SK-N-SH (cell line): ENCODE results near the gene CEL. TPM values are rescaled to one million over a fixed set of nuclear protein-coding genes. Genes with fewer than 3 reads are reported as not detected.

Source experiments
- CTCF ChIA-PET: fragments of 300-600, 350-600 bp; formaldehyde crosslinking; extraction: SDS; loops from one replicate; lab custom pipeline; 2021; lab: Yijun Ruan, JAX
- POLR2A ChIA-PET: fragments of 350-600 bp; sonication (Branson Sonifier 250); formaldehyde crosslinking; extraction: SDS; loops from one replicate; lab custom pipeline; 2020; ENCODE audit warnings: antibody characterized with exemption, inconsistent platforms; lab: Yijun Ruan, JAX
- DNase-seq: peaks from one replicate; pipeline ENCODE4 v3.0.0; 2012
- H2AFZ ChIP-seq: fragments of 200-600 bp; sonication (generic); 2 replicates; pipeline ENCODE4 v1.8.1; 2016; ENCODE audit warnings: antibody characterized with exemption, mild to moderate bottlenecking, low read depth
- H3F3A ChIP-seq: fragments of 200-600 bp; sonication (generic); replicated peaks from 2 replicates; pipeline ENCODE3; 2016; ENCODE audit warnings: antibody characterized with exemption, mild to moderate bottlenecking; ENCODE audit not compliant: insufficient read depth
- H3K27ac ChIP-seq, 2 experiments: fragments of 200-500 bp in 1 of 2; fragments of 200-600 bp in 1 of 2; sonication (Bioruptor generic) in 1 of 2; sonication (generic), shearing (Covaris generic) in 1 of 2; 2 replicates each; pipeline versions ENCODE4 v1.5.1 to v1.6.1; 2014 to 2016; ENCODE audit warnings: low read depth in 2 of 2, inconsistent platforms in 1 of 2, low read length in 1 of 2, mild to moderate bottlenecking in 1 of 2, mixed read lengths in 1 of 2
- H3K27me3 ChIP-seq: fragments of 200-600 bp; sonication (generic), shearing (Covaris generic); 2 replicates; pipeline ENCODE4 v1.6.1; 2016; ENCODE audit warnings: mixed run types; ENCODE audit not compliant: insufficient read depth
- H3K36me3 ChIP-seq, 2 experiments: fragments of 200-500 bp in 1 of 2; fragments of 200-600 bp in 1 of 2; sonication (Bioruptor generic) in 1 of 2; sonication (generic) in 1 of 2; replicated peaks in 1 of 2; 2 replicates each; pipeline versions ENCODE3 to v1.5.1; 2014 to 2016; ENCODE audit warnings: low read length in 1 of 2, mild to moderate bottlenecking in 1 of 2; ENCODE audit not compliant: insufficient read depth in 2 of 2, control insufficient read depth in 1 of 2
- H3K4me1 ChIP-seq, 2 experiments: fragments of 200-500 bp in 1 of 2; fragments of 200-600 bp in 1 of 2; sonication (Bioruptor generic) in 1 of 2; sonication (generic), shearing (Covaris generic) in 1 of 2; 2 replicates each; pipeline versions ENCODE4 v1.5.1 to v1.6.1; 2014 to 2016; ENCODE audit warnings: low read depth in 1 of 2, low read length in 1 of 2, mixed run types in 1 of 2; ENCODE audit not compliant: insufficient read depth in 2 of 2, control insufficient read depth in 1 of 2
- H3K4me2 ChIP-seq: fragments of 200-600 bp; sonication (generic), shearing (Covaris generic); 2 replicates; pipeline ENCODE4 v1.6.1; 2017; ENCODE audit warnings: mixed run types
- H3K4me3 ChIP-seq, 2 experiments: fragments of 200-500 bp in 1 of 2; fragments of 200-600 bp in 1 of 2; sonication (Bioruptor generic) in 1 of 2; sonication (generic), shearing (Covaris generic) in 1 of 2; 2 replicates each; pipeline versions ENCODE4 v1.5.1 to v1.8.1; 2014 to 2016; ENCODE audit warnings: low read depth in 2 of 2, inconsistent platforms in 1 of 2, low read length in 1 of 2, mild to moderate bottlenecking in 1 of 2, mixed read lengths in 1 of 2, moderate library complexity in 1 of 2
- H3K79me2 ChIP-seq: fragments of 200-600 bp; sonication (generic); 2 replicates; pipeline ENCODE4 v1.8.1; 2017; ENCODE audit warnings: mild to moderate bottlenecking; ENCODE audit not compliant: insufficient read depth
- H3K9ac ChIP-seq: fragments of 200-600 bp; sonication (generic); 2 replicates; pipeline ENCODE4 v1.6.1; 2017; ENCODE audit warnings: mixed run types
- H3K9me2 ChIP-seq: fragments of 200-600 bp; sonication (generic); 2 replicates; pipeline ENCODE4 v1.6.1; 2017; ENCODE audit warnings: mixed run types
- H3K9me3 ChIP-seq: fragments of 200-600 bp; sonication (generic); 2 replicates; pipeline ENCODE4 v1.6.1; 2017; ENCODE audit warnings: mixed run types, mild to moderate bottlenecking, moderate library complexity
- H4K20me1 ChIP-seq: fragments of 200-600 bp; sonication (generic); 2 replicates; pipeline ENCODE4 v1.6.1; 2017; ENCODE audit warnings: mild to moderate bottlenecking, mixed run types; ENCODE audit not compliant: insufficient read depth
- CHD2 ChIP-seq: fragments of 150-350 bp; IDR thresholded peaks from 2 replicates; pipeline ENCODE4 v1.6.1; 2018; ENCODE audit warnings: low read length; ENCODE audit not compliant: partially characterized antibody
- ELF1 ChIP-seq: IDR thresholded peaks from 2 replicates; pipeline ENCODE4 v1.4.0; 2012
- EP300 ChIP-seq, 2 experiments: IDR thresholded peaks; 2 replicates each; pipeline versions ENCODE4 v1.4.0 to v1.6.1; 2012; ENCODE audit warnings: borderline replicate concordance in 1 of 2, low read depth in 1 of 2, low read length in 1 of 2
- EZH2phosphoT487 ChIP-seq: fragments of 200-600 bp; sonication (generic); IDR thresholded peaks from 2 replicates; pipeline ENCODE4 v1.6.1; 2017; ENCODE audit warnings: low read depth, mixed run types, mild to moderate bottlenecking, antibody characterized with exemption, moderate library complexity, borderline replicate concordance
- GABPA ChIP-seq: IDR thresholded peaks from 2 replicates; pipeline ENCODE4 v1.4.0; 2012; ENCODE audit warnings: low read depth, mild to moderate bottlenecking
- JUND ChIP-seq: IDR thresholded peaks from 2 replicates; pipeline ENCODE4 v1.4.0; 2012
- MEF2A ChIP-seq: IDR thresholded peaks from 2 replicates; pipeline ENCODE4 v1.4.0; 2012; ENCODE audit warnings: low read depth, borderline replicate concordance
- NRF1 ChIP-seq: IDR thresholded peaks from 2 replicates; pipeline ENCODE4 v1.6.1; 2012; ENCODE audit warnings: low read depth, mild to moderate bottlenecking, low read length
- RAD21 ChIP-seq: IDR thresholded peaks from 2 replicates; pipeline ENCODE4 v1.6.1; 2012; ENCODE audit warnings: mild to moderate bottlenecking, low read length
- YY1 ChIP-seq: IDR thresholded peaks from 2 replicates; pipeline ENCODE4 v1.4.0; 2012; ENCODE audit warnings: low read depth, mild to moderate bottlenecking
- WGBS: methylation state at CpG from one replicate; pipeline ENCODE4 v1.1.6; 2017; ENCODE audit warnings: low lambda C conversion rate; 5-methylcytosine and 5-hydroxymethylcytosine counted together
- polyA plus RNA-seq, 3 experiments: library from polyadenylated mRNA; depleted of rRNA; stranded (reverse); fragments of >200 nt; gene quantifications; 2 replicates each; pipeline ENCODE4 v1.2.3, GENCODE V29; 2012
- TF ChIP-seq, protein P1 (sequence below): fragments of 150-350 bp; IDR thresholded peaks from 2 replicates; pipeline ENCODE4 v1.6.1; 2017; ENCODE audit warnings: antibody characterized with exemption, low read length, low read depth, borderline replicate concordance
- TF ChIP-seq, protein P2 (sequence below): IDR thresholded peaks from 2 replicates; pipeline ENCODE4 v1.4.0; 2012; ENCODE audit warnings: low read depth, borderline replicate concordance
- TF ChIP-seq, protein P3 (sequence below): IDR thresholded peaks from 2 replicates; pipeline ENCODE4; 2012
- TF ChIP-seq, protein P4 (sequence below): IDR thresholded peaks from 2 replicates; pipeline ENCODE4 v1.4.0; 2012; ENCODE audit warnings: low read depth

CEL gene
- polyA plus RNA-seq, 1 of the 3 experiments (the other 2 are of a cell fraction), result 0.87 TPM

DNA sequence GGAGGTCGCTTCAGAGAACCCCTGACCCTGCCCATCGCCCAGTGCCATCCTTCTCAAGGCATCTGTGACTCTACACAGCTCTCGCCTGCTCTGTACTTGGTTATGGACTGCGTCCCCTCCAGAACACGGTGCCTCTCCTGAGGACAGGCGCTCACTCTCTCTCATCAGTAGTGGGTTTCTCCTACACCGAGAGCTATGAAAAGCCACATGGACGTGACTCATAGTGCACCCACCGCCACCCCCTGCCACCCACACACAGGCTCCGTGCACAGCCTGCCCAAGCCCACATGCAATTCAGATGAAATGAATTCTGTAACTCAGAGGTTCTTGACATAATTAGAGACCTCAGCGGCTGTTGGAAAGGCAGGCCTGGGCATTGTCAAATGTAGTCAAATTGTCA, 17.1 kb upstream of the CEL start:
- Histone ChIP-seq H3K4me2 (no peak overlapping the region), H3K9me3 (no peaks in the 10 kb centered on the region), H3K4me1 (no peaks in the 10 kb centered on the region), H4K20me1 (peaks cover 21% of the 10 kb centered on the region), H3F3A (no peaks in the 10 kb centered on the region), H3K9ac (no peak overlapping the region), H3K79me2 (peaks cover 24% of the 10 kb centered on the region), H3K4me3 (no peak overlapping the region), H3K27ac (no peak overlapping the region), H3K9me2 (no peaks in the 10 kb centered on the region), H2AFZ (no peak overlapping the region), H3K27me3 (no peaks in the 10 kb centered on the region), H3K36me3 (peaks cover 26 to 57% of the 10 kb centered on the region in 2 experiments)
- 96% methylated on average over 11 of the region's 11 CpGs for WGBS
- no peak for DNase-seq
- POLR2A ChIA-PET, result no interaction called here
- CTCF ChIA-PET, result interaction anchor here (0.9 to 9.7 kb wide), 2 partner anchors 23 to 102 kb away, joined by 4 to 109 read pairs; no protein-coding TSS in a partner anchor
- TF ChIP-seq, protein P1, sequence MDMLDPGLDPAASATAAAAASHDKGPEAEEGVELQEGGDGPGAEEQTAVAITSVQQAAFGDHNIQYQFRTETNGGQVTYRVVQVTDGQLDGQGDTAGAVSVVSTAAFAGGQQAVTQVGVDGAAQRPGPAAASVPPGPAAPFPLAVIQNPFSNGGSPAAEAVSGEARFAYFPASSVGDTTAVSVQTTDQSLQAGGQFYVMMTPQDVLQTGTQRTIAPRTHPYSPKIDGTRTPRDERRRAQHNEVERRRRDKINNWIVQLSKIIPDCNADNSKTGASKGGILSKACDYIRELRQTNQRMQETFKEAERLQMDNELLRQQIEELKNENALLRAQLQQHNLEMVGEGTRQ, result no peak
- TF ChIP-seq NRF1 (no peak), RAD21 (no peak), JUND (no peak), MEF2A (no peak), GABPA (no peak), CHD2 (no peak), YY1 (no peak)
- TF ChIP-seq, protein P2, sequence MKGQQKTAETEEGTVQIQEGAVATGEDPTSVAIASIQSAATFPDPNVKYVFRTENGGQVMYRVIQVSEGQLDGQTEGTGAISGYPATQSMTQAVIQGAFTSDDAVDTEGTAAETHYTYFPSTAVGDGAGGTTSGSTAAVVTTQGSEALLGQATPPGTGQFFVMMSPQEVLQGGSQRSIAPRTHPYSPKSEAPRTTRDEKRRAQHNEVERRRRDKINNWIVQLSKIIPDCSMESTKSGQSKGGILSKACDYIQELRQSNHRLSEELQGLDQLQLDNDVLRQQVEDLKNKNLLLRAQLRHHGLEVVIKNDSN, result no peak
- TF ChIP-seq, protein P3, sequence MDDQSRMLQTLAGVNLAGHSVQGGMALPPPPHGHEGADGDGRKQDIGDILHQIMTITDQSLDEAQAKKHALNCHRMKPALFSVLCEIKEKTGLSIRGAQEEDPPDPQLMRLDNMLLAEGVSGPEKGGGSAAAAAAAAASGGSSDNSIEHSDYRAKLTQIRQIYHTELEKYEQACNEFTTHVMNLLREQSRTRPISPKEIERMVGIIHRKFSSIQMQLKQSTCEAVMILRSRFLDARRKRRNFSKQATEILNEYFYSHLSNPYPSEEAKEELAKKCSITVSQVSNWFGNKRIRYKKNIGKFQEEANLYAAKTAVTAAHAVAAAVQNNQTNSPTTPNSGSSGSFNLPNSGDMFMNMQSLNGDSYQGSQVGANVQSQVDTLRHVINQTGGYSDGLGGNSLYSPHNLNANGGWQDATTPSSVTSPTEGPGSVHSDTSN, result no peak
- TF ChIP-seq, protein P4, sequence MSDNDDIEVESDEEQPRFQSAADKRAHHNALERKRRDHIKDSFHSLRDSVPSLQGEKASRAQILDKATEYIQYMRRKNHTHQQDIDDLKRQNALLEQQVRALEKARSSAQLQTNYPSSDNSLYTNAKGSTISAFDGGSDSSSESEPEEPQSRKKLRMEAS, result no peak

DNA sequence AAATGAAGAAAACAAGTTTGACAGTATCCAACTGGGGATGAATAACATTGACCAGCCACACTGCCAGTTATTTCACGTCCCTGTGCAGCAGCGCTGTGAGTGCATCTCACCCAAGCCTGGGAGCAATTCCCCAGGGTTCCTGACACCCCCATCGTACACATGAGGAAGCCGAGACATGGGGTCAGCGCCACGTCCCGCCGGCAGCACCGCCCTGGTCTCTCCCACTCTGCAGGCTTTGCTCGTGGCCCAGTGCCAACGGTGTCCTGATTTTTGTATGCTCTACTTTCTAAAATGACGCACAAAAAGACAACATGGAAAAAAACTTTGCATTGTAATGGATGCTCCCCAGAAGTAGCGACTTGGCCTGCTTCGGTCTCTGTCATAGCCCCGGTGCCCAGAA, 16.6 kb upstream of the CEL start:
- no peaks in the 10 kb centered on the region for H3K9me3 ChIP-seq
- WGBS, result 97% methylated on average over 15 of the region's 15 CpGs
- POLR2A ChIA-PET, result no interaction called here

More for the DNA sequence above, 16.6 kb upstream of the CEL start:
- Histone ChIP-seq H3K4me3 (no peak overlapping the region), H4K20me1 (peaks cover 16% of the 10 kb centered on the region), H3K4me1 (no peaks in the 10 kb centered on the region), H3K27ac (no peak overlapping the region), H3K9ac (no peak overlapping the region), H3K9me2 (no peaks in the 10 kb centered on the region), H3F3A (no peaks in the 10 kb centered on the region), H3K36me3 (peaks cover 26 to 57% of the 10 kb centered on the region in 2 experiments), H3K79me2 (peaks cover 20% of the 10 kb centered on the region), H3K4me2 (no peak overlapping the region)
- no peak for DNase-seq
- CTCF ChIA-PET, result interaction anchor here (0.7 kb wide), 1 partner anchor 99 kb away, joined by 3 read pairs; no protein-coding TSS in a partner anchor
- TF ChIP-seq, protein P3, result no peak
- TF ChIP-seq ELF1 (no peak), EZH2phosphoT487 (no peak), EP300 (IDR thresholded peaks at IDR 0.05; ENCODE audit: borderline replicate concordance in 1 of 2, low read depth in 1 of 2, low read length in 1 of 2) (no peak), JUND (no peak)
- TF ChIP-seq, protein P1, result no peak
- TF ChIP-seq, all 33 proteins: peak for 0
- no peak overlapping the region for H2AFZ ChIP-seq
- H3K27me3 ChIP-seq, result no peaks in the 10 kb centered on the region
